DMS114 treated with DMSO at 0.1 percent for 48 hours (cell line): ENCODE measurements around the gene HHLA2.
"Not testable (repeated sequence)": the region's sequence is repeated elsewhere in the genome, so short reads cannot be mapped to it uniquely, and the experiment has no call there.

ENCODE experiments used
- DNase-seq: peaks from one replicate; lab custom pipeline; 2025; ENCODE audit not compliant: unreplicated experiment; lab: John Stamatoyannopoulos, UW

Gene HHLA2

GRCh38 chr3:108341911-108342310 lies 45.6 kb downstream of the HHLA2 start:
- DNase-seq: no peak

- no peak for DNase-seq
These were observed 46.6 kb downstream of the HHLA2 start for GRCh38 chr3:108342837-108343486.

- no peak for DNase-seq
These were observed 47.1 kb downstream of the HHLA2 start for GRCh38 chr3:108343491-108343890.

GRCh38 chr3:108345492-108346205 lies 49.3 kb downstream of the HHLA2 start:
- DNase-seq: no peak

GRCh38 chr3:108346301-108347227 lies 50.2 kb downstream of the HHLA2 start:
- no peak for DNase-seq

- DNase-seq: no peak
These were observed 55.8 kb downstream of the HHLA2 start for GRCh38 chr3:108352176-108352575.

GRCh38 chr3:108354562-108354961 lies 58.2 kb downstream of the HHLA2 start:
- DNase-seq: no peak

- no peak for DNase-seq
These were observed 60.7 kb downstream of the HHLA2 start for GRCh38 chr3:108357042-108357441.

- DNase-seq: no peak
These were observed 62.7 kb downstream of the HHLA2 start for GRCh38 chr3:108359011-108359410.

GRCh38 chr3:108376026-108376425 lies 79.7 kb downstream of the HHLA2 start:
- no peak for DNase-seq

- no peak for DNase-seq
These were observed 81.0 kb downstream of the HHLA2 start for GRCh38 chr3:108377384-108377783.

GRCh38 chr3:108378153-108378951 lies 82.0 kb downstream of the HHLA2 start:
- no peak for DNase-seq

- not testable (repeated sequence) for DNase-seq
These were observed 82.6 kb downstream of the HHLA2 start for GRCh38 chr3:108378952-108379342.

- DNase-seq: no peak
These were observed 83.9 kb downstream of the HHLA2 start for GRCh38 chr3:108380128-108380795.

- no peak for DNase-seq
These were observed 85.3 kb downstream of the HHLA2 start for GRCh38 chr3:108381529-108382140.

GRCh38 chr3:108383306-108383705 lies 87.0 kb downstream of the HHLA2 start:
- no peak for DNase-seq

- DNase-seq: no peak
These were observed 90.7 kb downstream of the HHLA2 start for GRCh38 chr3:108387063-108387462.

GRCh38 chr3:108388136-108389132 lies 92.1 kb downstream of the HHLA2 start:
- no peak for DNase-seq

GRCh38 chr3:108389372-108389771 lies 93.0 kb downstream of the HHLA2 start:
- no peak for DNase-seq
